ENCODE results near the gene TMEM123. TPM values are rescaled to one million over a fixed set of nuclear protein-coding genes. Genes with fewer than 3 reads are reported as not detected.

The TMEM123 gene
- total RNA-seq, 1 experiment from 2014 or later = 214 TPM

DNA sequence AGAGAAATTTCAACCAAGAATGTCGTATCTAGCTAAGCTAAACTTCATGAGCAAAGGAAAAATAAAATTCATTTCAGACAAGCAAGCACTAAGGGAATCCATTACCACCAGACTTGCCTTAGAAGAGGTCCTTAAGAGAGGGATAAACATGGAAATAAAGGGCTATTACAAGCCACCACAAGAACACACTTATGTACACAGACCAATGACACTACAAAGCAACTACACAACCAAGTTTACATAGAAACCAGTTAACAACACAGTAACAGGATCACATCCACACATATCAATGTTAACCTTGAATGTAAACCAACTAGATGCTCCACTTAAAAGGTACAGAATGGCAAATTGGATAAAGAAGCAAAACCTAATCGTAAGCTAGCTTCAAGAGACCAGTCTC is 38.0 kb downstream of the TMEM123 start:
- intact Hi-C loops (cut with micrococcal nuclease; ENCODE audit: unreplicated experiment) = no loop called here
- ChIA-PET POLR2A (ENCODE audit: low non-redundant PET) (no interaction called here), CTCF (no interaction called here)
- no TSS peak for BruUV-seq (replicated peaks)
- Histone ChIP-seq H3K4me3 (ENCODE audit: low read depth, low read length, poor library complexity, severe bottlenecking) (no peak overlapping the region), H3K4me1 (ENCODE audit: insufficient read depth, low read length, poor library complexity, severe bottlenecking) (peaks cover 6% of the 10 kb centered on the region), H3K36me3 (ENCODE audit: insufficient read depth, low read length, poor library complexity, severe bottlenecking) (no peaks in the 10 kb centered on the region), H3K27me3 (replicated peaks; ENCODE audit: insufficient read depth, low read depth, low read length, poor library complexity) (no peaks in the 10 kb centered on the region), H3K27ac (ENCODE audit: low read depth, low read length, poor library complexity, severe bottlenecking) (no peak overlapping the region), H3K9me3 (ENCODE audit: low read depth, low read length, poor library complexity, severe bottlenecking) (peaks cover 16% of the 10 kb centered on the region)
- DNase-seq (ENCODE audit: low spot score) = no peak
- no peak for TF ChIP-seq EZH2 (IDR thresholded peaks at IDR 0.05; ENCODE audit: borderline replicate concordance, low read depth, low read length, poor library complexity, severe bottlenecking)
- TF ChIP-seq, protein P1, sequence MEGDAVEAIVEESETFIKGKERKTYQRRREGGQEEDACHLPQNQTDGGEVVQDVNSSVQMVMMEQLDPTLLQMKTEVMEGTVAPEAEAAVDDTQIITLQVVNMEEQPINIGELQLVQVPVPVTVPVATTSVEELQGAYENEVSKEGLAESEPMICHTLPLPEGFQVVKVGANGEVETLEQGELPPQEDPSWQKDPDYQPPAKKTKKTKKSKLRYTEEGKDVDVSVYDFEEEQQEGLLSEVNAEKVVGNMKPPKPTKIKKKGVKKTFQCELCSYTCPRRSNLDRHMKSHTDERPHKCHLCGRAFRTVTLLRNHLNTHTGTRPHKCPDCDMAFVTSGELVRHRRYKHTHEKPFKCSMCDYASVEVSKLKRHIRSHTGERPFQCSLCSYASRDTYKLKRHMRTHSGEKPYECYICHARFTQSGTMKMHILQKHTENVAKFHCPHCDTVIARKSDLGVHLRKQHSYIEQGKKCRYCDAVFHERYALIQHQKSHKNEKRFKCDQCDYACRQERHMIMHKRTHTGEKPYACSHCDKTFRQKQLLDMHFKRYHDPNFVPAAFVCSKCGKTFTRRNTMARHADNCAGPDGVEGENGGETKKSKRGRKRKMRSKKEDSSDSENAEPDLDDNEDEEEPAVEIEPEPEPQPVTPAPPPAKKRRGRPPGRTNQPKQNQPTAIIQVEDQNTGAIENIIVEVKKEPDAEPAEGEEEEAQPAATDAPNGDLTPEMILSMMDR (conservative IDR thresholded peaks at IDR 0.05; ENCODE audit: low read depth, low read length) = no peak

DNA sequence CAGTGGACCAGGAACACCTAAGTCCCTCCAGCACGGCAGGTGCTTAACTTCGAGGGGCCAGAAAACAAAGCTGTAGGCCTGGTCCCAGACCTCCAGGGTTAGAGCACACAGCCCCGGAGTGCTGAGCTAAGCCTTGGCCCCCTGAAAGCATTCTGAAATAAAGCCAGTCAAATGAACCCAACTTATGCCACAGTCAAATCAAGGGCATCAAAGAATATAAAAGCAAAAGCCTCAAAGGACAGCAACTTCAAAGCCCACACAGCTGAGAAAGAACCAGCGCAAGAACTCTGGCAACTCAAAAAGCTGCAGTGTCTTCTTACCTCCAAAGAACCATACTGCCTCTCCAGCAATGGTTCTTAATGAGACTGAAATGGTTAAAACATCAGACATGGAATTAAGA is 39.1 kb downstream of the TMEM123 start:
- BruUV-seq (replicated peaks) = no TSS peak
- intact Hi-C loops (cut with micrococcal nuclease; ENCODE audit: unreplicated experiment) = no loop called here
- no peaks in the 10 kb centered on the region for H3K27me3 ChIP-seq (replicated peaks; ENCODE audit: insufficient read depth, low read depth, low read length, poor library complexity)
- H3K27ac ChIP-seq (ENCODE audit: low read depth, low read length, poor library complexity, severe bottlenecking) = no peak overlapping the region
- CTCF ChIA-PET = no interaction called here
- no peak overlapping the region for H3K4me3 ChIP-seq (ENCODE audit: low read depth, low read length, poor library complexity, severe bottlenecking)
- H3K4me1 ChIP-seq (ENCODE audit: insufficient read depth, low read length, poor library complexity, severe bottlenecking) = peaks cover 6% of the 10 kb centered on the region
- no peaks in the 10 kb centered on the region for H3K36me3 ChIP-seq (ENCODE audit: insufficient read depth, low read length, poor library complexity, severe bottlenecking)
- TF ChIP-seq EZH2 (IDR thresholded peaks at IDR 0.05; ENCODE audit: borderline replicate concordance, low read depth, low read length, poor library complexity, severe bottlenecking) = no peak
- TF ChIP-seq, protein P1 (conservative IDR thresholded peaks at IDR 0.05; ENCODE audit: low read depth, low read length) = no peak
- H3K9me3 ChIP-seq (ENCODE audit: low read depth, low read length, poor library complexity, severe bottlenecking) = peaks cover 16% of the 10 kb centered on the region
- no peak for DNase-seq (ENCODE audit: low spot score)
- POLR2A ChIA-PET (ENCODE audit: low non-redundant PET) = no interaction called here

DNA sequence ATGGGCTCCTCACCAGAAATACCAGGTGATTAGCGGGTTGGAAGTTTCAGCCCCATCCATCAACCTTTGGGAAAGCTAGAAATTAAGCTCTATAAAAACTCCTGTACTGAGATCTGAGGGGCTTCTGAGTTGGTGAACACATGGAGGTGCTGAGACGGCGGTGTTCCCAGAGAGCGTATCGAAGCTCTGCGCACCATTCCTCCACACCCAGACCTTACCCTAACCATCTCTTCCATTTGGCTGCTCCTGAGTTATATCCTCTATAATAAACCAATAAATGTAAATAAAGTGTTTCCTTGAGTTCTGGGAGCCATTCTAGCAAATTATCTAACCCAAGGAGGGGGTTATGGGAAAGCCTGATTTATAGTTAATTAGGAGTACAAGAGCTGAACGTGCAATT is 41.4 kb downstream of the TMEM123 start:
- Histone ChIP-seq H3K9me3 (ENCODE audit: low read depth, low read length, poor library complexity, severe bottlenecking) (no peaks in the 10 kb centered on the region), H3K27me3 (replicated peaks; ENCODE audit: insufficient read depth, low read depth, low read length, poor library complexity) (no peaks in the 10 kb centered on the region), H3K36me3 (ENCODE audit: insufficient read depth, low read length, poor library complexity, severe bottlenecking) (no peaks in the 10 kb centered on the region), H3K4me1 (ENCODE audit: insufficient read depth, low read length, poor library complexity, severe bottlenecking) (peaks cover 6% of the 10 kb centered on the region), H3K27ac (ENCODE audit: low read depth, low read length, poor library complexity, severe bottlenecking) (no peak overlapping the region), H3K4me3 (ENCODE audit: low read depth, low read length, poor library complexity, severe bottlenecking) (no peak overlapping the region)
- no TSS peak for BruUV-seq (replicated peaks)
- TF ChIP-seq, protein P1 (conservative IDR thresholded peaks at IDR 0.05; ENCODE audit: low read depth, low read length) = no peak
- no peak for TF ChIP-seq EZH2 (IDR thresholded peaks at IDR 0.05; ENCODE audit: borderline replicate concordance, low read depth, low read length, poor library complexity, severe bottlenecking)
- no peak for DNase-seq (ENCODE audit: low spot score)
- POLR2A ChIA-PET (ENCODE audit: low non-redundant PET) = no interaction called here
- CTCF ChIA-PET = no interaction called here
- intact Hi-C loops (cut with micrococcal nuclease; ENCODE audit: unreplicated experiment) = no loop called here

Data from A673 (cell line).